GM19455 (cell line): ENCODE results near the gene RASL11B.

ENCODE experiments used
- ATAC-seq: cut with Tn5 transposase; IDR thresholded peaks from one replicate; pipeline ENCODE4 v1.9.1; 2021; ENCODE audit not compliant: unreplicated experiment

RASL11B gene

DNA sequence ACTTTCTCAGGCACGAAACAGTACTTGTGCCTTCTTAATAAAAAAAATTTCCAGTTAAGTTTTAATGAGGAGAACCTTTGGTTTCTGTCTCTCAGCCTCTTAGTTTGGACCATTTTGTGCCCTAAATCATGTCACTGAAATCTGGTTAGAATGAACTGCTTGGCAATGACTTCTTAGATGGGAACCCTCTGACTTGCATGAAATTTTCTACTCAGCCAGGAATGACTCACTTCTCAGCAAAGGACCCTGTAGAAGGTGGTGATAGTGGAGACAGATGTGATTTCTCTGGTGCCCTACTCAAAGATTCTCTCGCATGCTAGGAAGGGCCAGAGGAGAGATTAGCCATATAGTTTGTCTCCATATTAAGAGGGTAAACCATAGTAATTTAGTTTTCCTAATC, 50.5 kb downstream of the RASL11B start:
- no peak for ATAC-seq

DNA sequence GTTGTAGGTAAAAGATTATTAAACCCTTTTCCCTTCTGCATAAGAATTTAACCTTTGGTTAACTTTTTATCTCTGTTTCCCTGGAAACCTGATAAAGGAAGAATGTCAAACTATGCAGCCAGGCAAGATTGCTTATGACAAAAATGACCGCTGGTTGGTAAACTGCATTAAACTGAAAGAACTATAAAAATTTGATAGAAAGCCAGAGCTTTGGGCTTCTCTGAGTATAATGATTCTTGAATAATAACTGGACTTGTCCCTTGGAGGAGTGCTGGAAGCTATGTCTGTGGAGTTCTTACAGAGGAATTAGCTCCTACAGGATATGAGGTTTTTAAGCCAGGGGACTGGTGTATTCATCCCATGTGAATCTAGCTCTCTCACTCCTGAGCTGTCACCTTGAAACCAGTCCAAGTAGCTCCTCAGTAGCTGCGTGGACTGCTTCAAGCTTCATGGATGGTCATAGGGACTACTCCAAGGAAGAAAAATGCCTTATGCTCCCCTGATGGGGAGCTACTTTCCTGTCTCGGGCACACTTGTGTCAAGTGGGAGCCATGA, 52.0 kb downstream of the RASL11B start:
- no peak for ATAC-seq

DNA sequence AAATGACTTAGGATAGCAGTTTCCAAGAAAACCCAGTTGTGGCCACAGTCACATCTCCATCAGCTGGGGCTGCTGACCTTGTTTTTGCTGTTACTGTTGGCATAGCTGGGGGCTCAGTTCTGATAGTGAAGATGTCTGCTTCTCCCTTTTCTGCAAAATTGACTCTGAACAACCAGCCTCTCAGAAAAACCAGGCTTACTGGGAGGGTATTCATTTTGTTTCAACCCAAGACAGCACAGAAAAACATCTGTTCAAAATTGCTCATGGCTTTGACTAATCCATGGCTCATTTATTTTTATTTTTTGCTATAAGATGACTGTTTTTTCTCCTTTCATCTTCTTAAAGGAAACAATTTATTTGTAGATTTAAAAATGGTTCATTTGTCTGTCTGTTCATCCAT, 53.1 kb downstream of the RASL11B start:
- no peak for ATAC-seq

DNA sequence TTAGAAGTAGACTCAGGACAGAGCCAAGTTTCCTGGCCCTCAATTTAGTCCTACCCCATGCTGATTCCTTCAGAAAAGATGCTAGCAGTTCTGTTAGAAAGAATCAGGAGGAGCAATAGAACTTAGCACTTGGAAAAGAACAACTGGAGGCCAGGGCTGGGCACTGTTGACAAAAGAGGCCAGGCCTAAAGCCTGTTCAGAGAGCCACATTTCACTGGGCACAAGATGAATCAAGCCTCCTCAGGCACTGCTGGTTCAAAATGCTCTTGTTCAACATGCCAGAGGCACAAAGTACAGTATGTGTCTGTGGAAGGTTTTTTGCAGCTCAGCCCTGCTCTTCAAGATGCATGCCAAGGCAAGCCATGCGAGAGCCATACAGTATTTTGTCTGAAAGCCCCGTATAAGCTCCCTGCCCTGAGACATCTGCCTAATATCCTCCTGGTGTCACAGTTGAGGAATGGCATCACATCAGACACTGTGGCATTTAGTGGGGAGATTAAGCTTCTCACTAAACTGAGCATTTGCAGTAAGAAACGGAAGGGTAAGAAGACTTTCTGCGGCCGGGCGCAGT, 53.7 kb downstream of the RASL11B start:
- ATAC-seq = no peak
